GM12878 (cell line): ENCODE data around the gene UBALD2. TPM values are rescaled to one million over a fixed set of nuclear protein-coding genes. Genes with fewer than 3 reads are reported as not detected.

ENCODE experiments used
- ATAC-seq: fragments of 200-7000 bp; cut with Tn5 transposase; 3 replicates; pipeline ENCODE4 v1.9.1; 2020; ENCODE audit warnings: mild to moderate bottlenecking, moderate library complexity
- BruUV-seq: library from RNA; stranded (reverse); fragments of 400-500 nt; replicated peaks from 2 replicates; lab custom pipeline; 2021; lab: Mats Ljungman, UMichigan
- CTCF ChIA-PET: fragments of 300-600 bp; sonication (Branson Sonifier 250); formaldehyde crosslinking; extraction: SDS; loops from one replicate; lab custom pipeline; 2021; ENCODE audit warnings: inconsistent platforms; lab: Yijun Ruan, JAX
- POLR2A ChIA-PET: fragments of 350-600 bp; formaldehyde crosslinking; extraction: SDS; loops from one replicate; lab custom pipeline; 2021; ENCODE audit warnings: inconsistent platforms; lab: Charles Lee
- RAD21 ChIA-PET: fragments of 300-600 bp; sonication (Branson Sonifier 250); formaldehyde crosslinking; loops from one replicate; lab custom pipeline; 2023; ENCODE audit warnings: antibody characterized with exemption; ENCODE audit not compliant: unreplicated experiment; lab: Charles Lee
- SMC1A ChIA-PET: fragments of 300-600 bp; sonication (Branson Sonifier 250); formaldehyde crosslinking; loops from one replicate; lab custom pipeline; 2023; ENCODE audit not compliant: unreplicated experiment, uncharacterized antibody; lab: Charles Lee
- DNase-seq: peaks from one replicate; pipeline ENCODE4 v3.0.0-alpha.2; 2011; ENCODE audit warnings: low read depth, low spot score
- FAIRE-seq: peaks from 3 replicates; lab custom pipeline; 2011; peaks lifted over from hg19 to GRCh38; lab: Jason Lieb, UNC
- H2AFZ ChIP-seq: 2 replicates; pipeline ENCODE4 v1.6.0; 2011; ENCODE audit warnings: low read depth, low read length, control low read depth; ENCODE audit not compliant: control insufficient read depth
- H3K27ac ChIP-seq: 2 replicates; pipeline ENCODE4 v1.5.1; 2011; ENCODE audit warnings: control low read depth; ENCODE audit not compliant: control insufficient read depth, insufficient read depth
- H3K27me3 ChIP-seq, 2 experiments: replicated peaks in 1 of 2; 2 replicates each; pipeline versions ENCODE4 v1.6.0 to v1.6.1; 2011; ENCODE audit warnings: low read length in 1 of 2; ENCODE audit not compliant: control insufficient read depth in 2 of 2, insufficient read depth in 2 of 2
- H3K36me3 ChIP-seq, 2 experiments: 2 replicates each; pipeline ENCODE4 v1.5.1; 2011; ENCODE audit warnings: low read length in 1 of 2; ENCODE audit not compliant: control insufficient read depth in 2 of 2, insufficient read depth in 2 of 2
- H3K4me1 ChIP-seq: 2 replicates; pipeline ENCODE4 v1.6.1; 2011; ENCODE audit warnings: mild to moderate bottlenecking, low read length, moderate library complexity, mixed read lengths; ENCODE audit not compliant: control insufficient read depth, insufficient read depth
- H3K4me2 ChIP-seq: 2 replicates; pipeline ENCODE4 v1.6.0; 2011; ENCODE audit warnings: control low read depth; ENCODE audit not compliant: control insufficient read depth, insufficient read depth
- H3K4me3 ChIP-seq: fragments of 200-600 bp; sonication (generic); 2 replicates; pipeline ENCODE4 v1.5.1; 2016
- H3K79me2 ChIP-seq: 2 replicates; pipeline ENCODE4 v1.6.0; 2011; ENCODE audit warnings: low read length; ENCODE audit not compliant: control insufficient read depth, insufficient read depth
- H3K9ac ChIP-seq: 2 replicates; pipeline ENCODE4 v1.8.0; 2011; ENCODE audit warnings: low read length, control low read depth, mixed read lengths; ENCODE audit not compliant: control insufficient read depth, insufficient read depth
- H3K9me3 ChIP-seq: replicated peaks from 3 replicates; pipeline ENCODE4 v1.5.1; 2011; ENCODE audit warnings: mild to moderate bottlenecking, low read length; ENCODE audit not compliant: control insufficient read depth, insufficient read depth
- H4K20me1 ChIP-seq: 2 replicates; pipeline ENCODE4 v1.6.0; 2011; ENCODE audit not compliant: control insufficient read depth, insufficient read depth
- ATF3 ChIP-seq: IDR thresholded peaks from 2 replicates; pipeline ENCODE4 v1.6.1; 2011; ENCODE audit warnings: low read depth, mild to moderate bottlenecking, low read length, moderate library complexity, borderline replicate concordance; ENCODE audit errors: extremely low read depth
- BCL3 ChIP-seq: IDR thresholded peaks from 2 replicates; pipeline ENCODE4 v1.6.1; 2011; ENCODE audit warnings: borderline replicate concordance, low read depth, mild to moderate bottlenecking, moderate library complexity, low read length; ENCODE audit not compliant: insufficient read depth, poor library complexity, severe bottlenecking
- EGR1 ChIP-seq, 2 experiments: IDR thresholded peaks; 1 replicate in 1 of 2; 2 replicates in 1 of 2; pipeline ENCODE4 v1.6.1; 2011 to 2012; ENCODE audit warnings: low read depth in 2 of 2, low read length in 2 of 2, borderline replicate concordance in 1 of 2, mild to moderate bottlenecking in 1 of 2, moderate library complexity in 1 of 2
- EP300 ChIP-seq, 2 experiments: fragments of 150-350 bp in 1 of 2; IDR thresholded peaks; 2 replicates each; pipeline ENCODE4 v1.6.1; 2011 to 2012; ENCODE audit warnings: low read depth in 2 of 2, low read length in 2 of 2, borderline replicate concordance in 1 of 2, improper control_type of control experiment in 1 of 2, inconsistent platforms in 1 of 2; ENCODE audit not compliant: control insufficient read depth in 1 of 2
- GATAD2B ChIP-seq: fragments of 450-650 bp; conservative IDR thresholded peaks from 2 replicates; pipeline ENCODE4 v1.6.1; 2017; ENCODE audit warnings: low read depth, mild to moderate bottlenecking, moderate library complexity
- SKIL ChIP-seq: fragments of 450-650 bp; IDR thresholded peaks from 2 replicates; pipeline ENCODE4 v1.6.1; 2017; ENCODE audit warnings: mild to moderate bottlenecking, low read depth, inconsistent platforms; ENCODE audit not compliant: poor library complexity, severe bottlenecking
- SREBF2 ChIP-seq: IDR thresholded peaks from 2 replicates; pipeline ENCODE4 v1.6.1; 2012; ENCODE audit warnings: mild to moderate bottlenecking, low read length
- ZBTB40 ChIP-seq: fragments of 450-650 bp; IDR thresholded peaks from 2 replicates; pipeline ENCODE4 v1.6.1; 2016; ENCODE audit warnings: mild to moderate bottlenecking, moderate library complexity, borderline replicate concordance
- WGBS: methylation state at CpG from one replicate; pipeline ENCODE4 v1.1.6; 2016; ENCODE audit warnings: low lambda C conversion rate; ENCODE audit not compliant: insufficient replicate concordance, insufficient coverage; ENCODE audit errors: missing lambda C conversion rate; 5-methylcytosine and 5-hydroxymethylcytosine counted together
- in situ Hi-C: fragments of 300-500 bp; cut with MboI; formaldehyde crosslinking; loops from 9 replicates; pipeline ENCODE4 v1.14.3; 2018; ENCODE audit warnings: mixed read lengths
- intact Hi-C: fragments of 100-400 bp; cut with micrococcal nuclease; formaldehyde crosslinking; loops from one replicate; pipeline ENCODE4 v1.14.2; 2022; ENCODE audit not compliant: unreplicated experiment
- polyA plus RNA-seq, 11 experiments: library from polyadenylated mRNA; depleted of rRNA in 4 of 11; unstranded in 6 of 11; stranded (reverse) in 5 of 11; fragments of >200 nt; fragmentation: Nextera tagmentation in 4 of 11; fragmentation: Illumina TruSeq in 1 of 11; extraction: Ambion mirVana in 4 of 11; extraction: Trizol in 1 of 11; gene quantifications; 1 replicate in 1 of 11; 2 replicates in 10 of 11; pipeline versions ENCODE4 v1.2.1 to v1.2.3, GENCODE V29; 2011 to 2016; ENCODE audit warnings: inconsistent platforms in 2 of 11, missing spikeins in 2 of 11, low read depth in 1 of 11
- total RNA-seq, 4 experiments: library from RNA; depleted of rRNA in 3 of 4; stranded (reverse); fragments of >200 nt in 3 of 4; fragmentation: Illumina TruSeq in 1 of 4; extraction: Trizol in 1 of 4; gene quantifications; 2 replicates each; pipeline versions ENCODE4 v1.2.1 to v1.2.3, GENCODE V29; 2013 to 2021
- TF ChIP-seq, protein P1 (sequence below): IDR thresholded peaks from 2 replicates; pipeline ENCODE4 v1.6.1; 2011; ENCODE audit warnings: mild to moderate bottlenecking, low read depth, low read length, moderate library complexity; ENCODE audit not compliant: insufficient replicate concordance

Gene UBALD2
- total and polyA plus RNA-seq, 10 of the 15 experiments (the other 5 are each of a cell fraction or from before 2014, with no cell fraction given): 2.8 to 165 (median 20.6) TPM

DNA sequence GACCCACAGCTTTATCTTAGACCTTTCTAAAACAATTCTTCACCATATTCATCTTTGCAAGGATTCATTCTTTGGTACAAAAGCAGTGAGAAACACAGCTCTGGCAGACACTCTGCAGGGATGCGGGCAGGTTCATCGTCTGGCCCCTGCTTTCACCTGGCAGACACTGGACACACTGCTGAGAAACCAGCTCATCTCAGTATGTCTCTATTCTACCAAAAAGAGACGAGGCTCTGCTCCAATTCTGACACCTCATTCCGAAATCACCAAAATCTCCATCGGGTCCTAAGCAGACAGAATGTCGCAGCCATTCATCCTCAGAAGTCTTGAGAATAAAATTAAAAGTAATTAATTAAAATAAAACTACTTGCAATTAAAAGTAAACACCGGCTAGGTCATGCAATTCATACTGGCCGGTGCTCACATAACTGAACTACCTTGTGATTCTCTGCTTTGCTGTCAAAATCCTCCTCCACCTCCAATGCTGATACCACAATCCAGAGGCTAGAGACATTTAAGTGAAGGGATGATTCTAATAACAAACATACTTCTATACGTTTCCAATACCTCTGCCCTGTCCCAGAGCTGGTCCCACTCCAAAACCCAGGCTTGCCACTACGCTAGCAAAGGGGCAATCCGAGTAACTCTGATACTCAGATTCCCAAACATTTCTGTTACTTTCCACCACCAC is 26.2 kb upstream of the UBALD2 start:
- H3K4me3 ChIP-seq: no peak overlapping the region
- RAD21 ChIA-PET: interaction anchor here (0.8 to 2.4 kb wide), 12 partner anchors 7 to 60 kb away, joined by 3 to 26 read pairs (median 7); partner anchors contain the start of gene UBALD2
- H2AFZ ChIP-seq: no peak overlapping the region
- no peaks in the 10 kb centered on the region for H4K20me1 ChIP-seq
- DNase-seq (no peak), FAIRE-seq (no peak), ATAC-seq (no peak)
- 37% methylated on average over 11 of the region's 11 CpGs for WGBS
- H3K4me2 ChIP-seq: peak overlapping the region; percentile 22; the same call in 1 of the 2 replicates
- peaks cover 0 to 3% of the 10 kb centered on the region in 2 experiments; a peak in 2 of 4 replicates for H3K27me3 ChIP-seq
- CTCF ChIA-PET: interaction anchor here (0.6 to 2.2 kb wide), 10 partner anchors 9 to 57 kb away, joined by 3 to 7 read pairs (median 4); no protein-coding TSS in a partner anchor
- peaks cover 19% of the 10 kb centered on the region for H3K4me1 ChIP-seq
- intact Hi-C loops (loop anchor here (5.0 kb wide), 1 partner anchor 47 kb away; no protein-coding TSS in a partner anchor), in situ Hi-C loops (no loop called here)
- SMC1A ChIA-PET: interaction anchor here (0.6 to 4.9 kb wide), 14 partner anchors 9 to 64 kb away, joined by 3 to 61 read pairs (median 5); partner anchors contain the start of gene UBALD2
- BruUV-seq: no TSS peak
- H3K79me2 ChIP-seq: no peaks in the 10 kb centered on the region
- H3K9ac ChIP-seq: no peak overlapping the region
- no peaks in the 10 kb centered on the region for H3K9me3 ChIP-seq
- H3K27ac ChIP-seq: no peak overlapping the region
- POLR2A ChIA-PET: interaction anchor here (0.6 to 2.4 kb wide), 10 partner anchors 8 to 56 kb away, joined by 3 to 21 read pairs (median 6); partner anchors contain the start of gene UBALD2
- H3K36me3 ChIP-seq: no peaks in the 10 kb centered on the region
- no peak for TF ChIP-seq GATAD2B
- no peak for TF ChIP-seq SREBF2
- TF ChIP-seq EP300 (IDR thresholded peaks at IDR 0.05; ENCODE audit: borderline replicate concordance in 1 of 2, control insufficient read depth in 1 of 2, low read depth in 2 of 2, low read length in 2 of 2): no peak
- TF ChIP-seq EGR1 (IDR thresholded peaks at IDR 0.05; ENCODE audit: borderline replicate concordance in 1 of 2, low read depth in 2 of 2, low read length in 2 of 2): no peak
- TF ChIP-seq, protein P1, sequence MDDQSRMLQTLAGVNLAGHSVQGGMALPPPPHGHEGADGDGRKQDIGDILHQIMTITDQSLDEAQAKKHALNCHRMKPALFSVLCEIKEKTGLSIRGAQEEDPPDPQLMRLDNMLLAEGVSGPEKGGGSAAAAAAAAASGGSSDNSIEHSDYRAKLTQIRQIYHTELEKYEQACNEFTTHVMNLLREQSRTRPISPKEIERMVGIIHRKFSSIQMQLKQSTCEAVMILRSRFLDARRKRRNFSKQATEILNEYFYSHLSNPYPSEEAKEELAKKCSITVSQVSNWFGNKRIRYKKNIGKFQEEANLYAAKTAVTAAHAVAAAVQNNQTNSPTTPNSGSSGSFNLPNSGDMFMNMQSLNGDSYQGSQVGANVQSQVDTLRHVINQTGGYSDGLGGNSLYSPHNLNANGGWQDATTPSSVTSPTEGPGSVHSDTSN: no peak
- no peak for TF ChIP-seq ATF3
- no peak for TF ChIP-seq ZBTB40
- no peak for TF ChIP-seq SKIL
- TF ChIP-seq BCL3: no peak
